Measurements from ENCODE around the gene PCYOX1L. TPM values are rescaled to one million over a fixed set of nuclear protein-coding genes. Genes with fewer than 3 reads are reported as not detected.

Gene PCYOX1L
- total RNA-seq, 1 experiment from 2014 or later = 51.6 TPM

DNA sequence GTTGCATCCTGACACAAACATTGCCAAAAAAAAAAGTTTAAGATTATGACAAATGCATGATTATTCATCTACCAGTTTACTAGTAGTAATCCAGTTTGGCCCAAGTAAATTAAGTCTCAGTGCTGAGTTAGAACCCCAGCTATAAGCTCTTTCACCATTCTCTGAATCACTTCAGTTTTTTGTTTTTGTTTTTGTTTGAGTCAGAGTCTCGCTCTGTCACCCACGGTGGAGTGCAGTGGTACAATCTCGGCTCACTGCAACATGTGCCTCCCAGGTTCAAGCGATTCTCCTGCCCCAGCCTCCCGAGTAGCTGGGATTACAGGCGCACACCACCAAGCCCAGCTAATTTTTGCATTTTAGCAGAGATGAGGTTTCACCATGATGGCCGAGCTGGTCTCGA is 1.5 kb upstream of the PCYOX1L start:
- H3K36me3 ChIP-seq (ENCODE audit: insufficient read depth, low read length) = peaks cover 35% of the 10 kb centered on the region
- peaks cover 45% of the 10 kb centered on the region for H3K79me2 ChIP-seq (ENCODE audit: low read length)
- H4K20me1 ChIP-seq (ENCODE audit: insufficient read depth, low read depth, low read length) = no peaks in the 10 kb centered on the region
- no peaks in the 10 kb centered on the region for H3K9me2 ChIP-seq (replicated peaks; ENCODE audit: insufficient read depth, low read length)
- H3K9ac ChIP-seq (ENCODE audit: low read length) = no peak overlapping the region
- no peak overlapping the region for H3K27ac ChIP-seq (ENCODE audit: low read length)
- H3K4me1 ChIP-seq (ENCODE audit: low read length) = peaks cover 16% of the 10 kb centered on the region
- H3K4me2 ChIP-seq (ENCODE audit: low read depth, low read length, poor library complexity, severe bottlenecking) = peak overlapping the region; percentile 7
- no peaks in the 10 kb centered on the region for H3K9me3 ChIP-seq (ENCODE audit: low read length)
- DNase-seq = no peak
- no peak overlapping the region for H3K4me3 ChIP-seq (ENCODE audit: low read length)
- H2AFZ ChIP-seq (ENCODE audit: low read length) = no peak overlapping the region
- no peaks in the 10 kb centered on the region for H3K27me3 ChIP-seq (ENCODE audit: low read length)

DNA sequence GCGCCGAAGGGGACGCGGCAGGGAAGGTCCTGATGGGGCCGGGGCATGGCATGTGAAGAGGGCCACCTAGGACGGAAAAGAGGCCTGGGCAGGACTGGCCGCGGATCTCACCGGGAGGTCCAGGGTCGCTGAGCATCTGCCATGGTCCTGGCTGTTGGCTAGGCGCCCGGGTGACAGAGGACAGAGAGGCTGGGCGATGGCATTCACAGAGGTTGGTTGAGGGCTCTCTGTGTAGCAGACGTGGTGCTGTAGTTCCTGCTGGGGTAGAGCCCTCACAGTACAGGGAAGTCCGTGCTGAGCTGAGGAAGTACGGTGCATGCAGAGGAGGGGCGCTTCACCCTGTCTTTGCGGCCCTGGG is 427 bp downstream of the PCYOX1L start:
- peaks cover 16% of the 10 kb centered on the region for H3K36me3 ChIP-seq (ENCODE audit: insufficient read depth, low read length)
- peak overlapping the region; percentile 83 for H3K4me2 ChIP-seq (ENCODE audit: low read depth, low read length, poor library complexity, severe bottlenecking)
- no peaks in the 10 kb centered on the region for H3K9me3 ChIP-seq (ENCODE audit: low read length)
- H3K9me2 ChIP-seq (replicated peaks; ENCODE audit: insufficient read depth, low read length) = no peaks in the 10 kb centered on the region
- H3K79me2 ChIP-seq (ENCODE audit: low read length) = peaks cover 26% of the 10 kb centered on the region
- H4K20me1 ChIP-seq (ENCODE audit: insufficient read depth, low read depth, low read length) = no peaks in the 10 kb centered on the region
- peak; percentile 83 for DNase-seq
- H3K4me1 ChIP-seq (ENCODE audit: low read length) = peaks cover 16% of the 10 kb centered on the region
- H3K9ac ChIP-seq (ENCODE audit: low read length) = peak overlapping the region; percentile 99
- H3K4me3 ChIP-seq (ENCODE audit: low read length) = peak overlapping the region; percentile 95
- H3K27ac ChIP-seq (ENCODE audit: low read length) = peak overlapping the region; percentile 76
- H2AFZ ChIP-seq (ENCODE audit: low read length) = peak overlapping the region; percentile 37; the same call in 1 of the 2 replicates
- H3K27me3 ChIP-seq (ENCODE audit: low read length) = no peaks in the 10 kb centered on the region

DNA sequence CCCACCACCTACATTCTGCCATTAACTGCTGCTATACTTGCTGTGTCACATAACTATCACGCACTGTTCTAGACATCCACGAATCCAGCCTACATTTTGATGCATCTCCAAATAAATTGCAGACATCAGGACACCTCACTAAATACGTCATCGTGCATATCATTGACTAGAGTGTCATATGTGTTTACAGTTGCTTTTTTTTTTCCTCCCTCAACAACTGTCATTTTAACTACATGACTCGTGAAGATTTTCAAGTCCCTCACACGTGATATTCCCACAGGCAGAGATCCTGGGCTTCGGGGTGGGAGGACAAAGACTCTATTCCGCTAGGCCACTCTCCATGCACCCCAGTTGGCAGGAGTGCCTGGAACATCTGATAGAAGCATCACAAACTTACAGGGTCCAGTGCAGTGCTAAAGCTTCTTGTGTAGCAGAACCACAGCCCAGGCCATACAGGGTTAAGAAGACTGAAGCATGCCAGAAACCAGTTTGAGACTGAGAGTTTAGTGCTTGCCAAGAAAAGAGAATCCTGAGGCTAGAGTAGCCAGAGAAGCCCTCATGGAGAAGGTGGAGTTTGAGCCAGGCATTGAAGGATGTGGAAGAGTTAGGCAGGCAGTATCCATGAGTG is 1.1 kb downstream of the PCYOX1L start:
- peak overlapping the region; percentile 99 for H3K9ac ChIP-seq (ENCODE audit: low read length)
- H3K27ac ChIP-seq (ENCODE audit: low read length) = no peak overlapping the region
- no peak overlapping the region for H2AFZ ChIP-seq (ENCODE audit: low read length)
- H4K20me1 ChIP-seq (ENCODE audit: insufficient read depth, low read depth, low read length) = no peaks in the 10 kb centered on the region
- peaks cover 24% of the 10 kb centered on the region for H3K79me2 ChIP-seq (ENCODE audit: low read length)
- H3K4me1 ChIP-seq (ENCODE audit: low read length) = peaks cover 16% of the 10 kb centered on the region
- H3K4me3 ChIP-seq (ENCODE audit: low read length) = peak overlapping the region; percentile 95
- peak overlapping the region; percentile 83 for H3K4me2 ChIP-seq (ENCODE audit: low read depth, low read length, poor library complexity, severe bottlenecking)
- no peaks in the 10 kb centered on the region for H3K27me3 ChIP-seq (ENCODE audit: low read length)
- no peak for DNase-seq
- no peaks in the 10 kb centered on the region for H3K9me2 ChIP-seq (replicated peaks; ENCODE audit: insufficient read depth, low read length)
- H3K9me3 ChIP-seq (ENCODE audit: low read length) = no peaks in the 10 kb centered on the region
- peaks cover 12% of the 10 kb centered on the region; the same call in 1 of the 2 replicates for H3K36me3 ChIP-seq (ENCODE audit: insufficient read depth, low read length)

DNA sequence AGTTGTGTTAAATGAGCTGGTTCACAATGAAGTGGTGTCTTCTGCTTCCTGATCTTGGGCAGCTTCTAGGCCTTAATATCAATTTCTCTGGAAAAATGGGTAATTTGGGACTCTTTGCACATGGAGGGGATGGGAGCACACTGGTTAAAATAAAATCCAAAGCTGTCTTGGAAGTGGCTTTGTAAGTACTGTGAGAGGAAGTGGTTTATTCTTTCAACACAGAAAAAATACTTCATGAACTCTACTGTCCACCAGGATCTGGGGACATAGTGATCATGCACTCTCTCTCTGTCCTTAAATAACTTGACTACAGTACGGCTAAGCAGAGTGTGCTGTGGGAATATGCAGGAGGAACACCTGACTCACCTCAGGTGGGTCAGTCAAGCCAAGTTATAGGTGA is 2.4 kb downstream of the PCYOX1L start:
- peaks cover 2% of the 10 kb centered on the region; the same call in 1 of the 2 replicates for H3K36me3 ChIP-seq (ENCODE audit: insufficient read depth, low read length)
- no peak overlapping the region for H3K27ac ChIP-seq (ENCODE audit: low read length)
- no peaks in the 10 kb centered on the region for H3K9me2 ChIP-seq (replicated peaks; ENCODE audit: insufficient read depth, low read length)
- peaks cover 24% of the 10 kb centered on the region for H3K79me2 ChIP-seq (ENCODE audit: low read length)
- H3K27me3 ChIP-seq (ENCODE audit: low read length) = no peaks in the 10 kb centered on the region
- no peak for DNase-seq
- no peak overlapping the region for H2AFZ ChIP-seq (ENCODE audit: low read length)
- H3K9ac ChIP-seq (ENCODE audit: low read length) = no peak overlapping the region
- H4K20me1 ChIP-seq (ENCODE audit: insufficient read depth, low read depth, low read length) = no peaks in the 10 kb centered on the region
- H3K4me1 ChIP-seq (ENCODE audit: low read length) = peaks cover 16% of the 10 kb centered on the region
- H3K4me3 ChIP-seq (ENCODE audit: low read length) = no peak overlapping the region
- no peak overlapping the region for H3K4me2 ChIP-seq (ENCODE audit: low read depth, low read length, poor library complexity, severe bottlenecking)
- no peaks in the 10 kb centered on the region for H3K9me3 ChIP-seq (ENCODE audit: low read length)

DNA sequence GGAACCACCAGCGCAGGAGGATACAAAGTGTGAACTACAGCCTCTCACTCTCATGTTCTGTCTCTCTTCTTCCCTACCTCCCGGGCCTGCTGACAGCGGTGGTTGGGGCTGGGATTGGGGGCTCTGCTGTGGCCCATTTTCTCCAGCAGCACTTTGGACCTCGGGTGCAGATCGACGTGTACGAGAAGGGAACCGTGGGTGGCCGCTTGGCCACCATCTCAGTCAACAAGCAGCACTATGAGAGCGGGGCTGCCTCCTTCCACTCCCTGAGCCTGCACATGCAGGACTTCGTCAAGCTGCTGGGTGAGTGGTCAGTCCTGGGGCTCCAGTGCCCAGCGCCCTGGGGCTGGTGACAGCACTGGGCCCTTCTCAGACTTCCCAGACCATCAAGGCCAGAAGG is 4.7 kb downstream of the PCYOX1L start:
- H3K4me2 ChIP-seq (ENCODE audit: low read depth, low read length, poor library complexity, severe bottlenecking) = no peak overlapping the region
- H3K27me3 ChIP-seq (ENCODE audit: low read length) = no peaks in the 10 kb centered on the region
- H3K36me3 ChIP-seq (ENCODE audit: insufficient read depth, low read length) = no peaks in the 10 kb centered on the region
- no peak overlapping the region for H3K9ac ChIP-seq (ENCODE audit: low read length)
- H3K4me3 ChIP-seq (ENCODE audit: low read length) = no peak overlapping the region
- H3K4me1 ChIP-seq (ENCODE audit: low read length) = peaks cover 15% of the 10 kb centered on the region
- no peak overlapping the region for H2AFZ ChIP-seq (ENCODE audit: low read length)
- H3K9me2 ChIP-seq (replicated peaks; ENCODE audit: insufficient read depth, low read length) = no peaks in the 10 kb centered on the region
- H3K79me2 ChIP-seq (ENCODE audit: low read length) = peaks cover 14% of the 10 kb centered on the region
- DNase-seq = no peak
- no peaks in the 10 kb centered on the region for H4K20me1 ChIP-seq (ENCODE audit: insufficient read depth, low read depth, low read length)
- H3K9me3 ChIP-seq (ENCODE audit: low read length) = no peaks in the 10 kb centered on the region
- H3K27ac ChIP-seq (ENCODE audit: low read length) = no peak overlapping the region

DNA sequence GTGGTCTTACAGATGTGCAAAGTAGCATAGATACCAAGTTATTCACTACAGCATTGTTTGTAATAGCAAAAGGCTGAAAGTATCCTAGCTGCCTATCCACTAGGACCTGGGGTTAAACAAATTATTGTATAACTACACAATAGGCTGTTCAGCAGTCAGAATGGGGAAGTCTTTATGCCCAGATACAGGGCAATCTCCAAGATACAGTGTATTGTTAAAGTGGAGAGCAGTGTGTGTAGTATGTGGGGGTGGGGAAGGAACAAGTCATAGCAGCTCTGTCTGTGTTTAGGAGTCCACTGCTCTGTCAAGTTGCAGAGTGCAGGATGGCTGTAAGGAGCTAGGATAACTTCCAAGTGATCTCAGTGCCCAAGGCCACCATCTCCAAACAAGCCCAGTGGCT is 5.5 kb downstream of the PCYOX1L start:
- Histone ChIP-seq H3K79me2 (ENCODE audit: low read length) (peaks cover 9% of the 10 kb centered on the region), H3K9me3 (ENCODE audit: low read length) (no peaks in the 10 kb centered on the region), H3K36me3 (ENCODE audit: insufficient read depth, low read length) (no peaks in the 10 kb centered on the region), H3K27me3 (ENCODE audit: low read length) (no peaks in the 10 kb centered on the region), H3K27ac (ENCODE audit: low read length) (no peak overlapping the region), H4K20me1 (ENCODE audit: insufficient read depth, low read depth, low read length) (no peaks in the 10 kb centered on the region), H3K4me2 (ENCODE audit: low read depth, low read length, poor library complexity, severe bottlenecking) (no peak overlapping the region), H3K4me3 (ENCODE audit: low read length) (no peak overlapping the region), H3K9ac (ENCODE audit: low read length) (no peak overlapping the region), H3K9me2 (replicated peaks; ENCODE audit: insufficient read depth, low read length) (no peaks in the 10 kb centered on the region), H2AFZ (ENCODE audit: low read length) (no peak overlapping the region), H3K4me1 (ENCODE audit: low read length) (peaks cover 18% of the 10 kb centered on the region)
- DNase-seq = no peak

DNA sequence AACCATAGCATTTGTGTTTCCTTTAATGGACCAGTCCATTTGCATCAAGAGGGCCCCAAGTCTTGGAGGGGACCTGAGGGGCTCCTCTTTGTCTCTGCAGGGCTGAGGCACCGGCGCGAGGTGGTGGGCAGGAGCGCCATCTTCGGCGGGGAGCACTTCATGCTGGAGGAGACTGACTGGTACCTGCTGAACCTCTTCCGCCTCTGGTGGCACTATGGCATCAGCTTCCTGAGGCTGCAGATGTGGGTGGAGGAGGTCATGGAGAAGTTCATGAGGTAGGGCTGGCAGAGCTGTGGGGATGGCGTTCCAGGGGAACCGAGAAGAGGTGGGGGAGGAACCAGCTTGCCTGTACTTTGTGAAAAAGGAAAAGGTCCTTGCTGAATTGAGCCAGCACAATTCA is 6.1 kb downstream of the PCYOX1L start:
- H3K27ac ChIP-seq (ENCODE audit: low read length) = no peak overlapping the region
- no peaks in the 10 kb centered on the region for H3K36me3 ChIP-seq (ENCODE audit: insufficient read depth, low read length)
- no peaks in the 10 kb centered on the region for H3K9me3 ChIP-seq (ENCODE audit: low read length)
- H3K79me2 ChIP-seq (ENCODE audit: low read length) = peaks cover 4% of the 10 kb centered on the region; the same call in 1 of the 2 replicates
- H3K27me3 ChIP-seq (ENCODE audit: low read length) = no peaks in the 10 kb centered on the region
- H3K9me2 ChIP-seq (replicated peaks; ENCODE audit: insufficient read depth, low read length) = no peaks in the 10 kb centered on the region
- DNase-seq = no peak
- H3K4me3 ChIP-seq (ENCODE audit: low read length) = no peak overlapping the region
- H2AFZ ChIP-seq (ENCODE audit: low read length) = no peak overlapping the region
- peaks cover 14% of the 10 kb centered on the region for H3K4me1 ChIP-seq (ENCODE audit: low read length)
- no peak overlapping the region for H3K4me2 ChIP-seq (ENCODE audit: low read depth, low read length, poor library complexity, severe bottlenecking)
- no peak overlapping the region for H3K9ac ChIP-seq (ENCODE audit: low read length)
- 0 out of 2 replicates have a peak, but pooled peaks cover under 1% of the 10 kb centered on the region for H4K20me1 ChIP-seq (ENCODE audit: insufficient read depth, low read depth, low read length)

DNA sequence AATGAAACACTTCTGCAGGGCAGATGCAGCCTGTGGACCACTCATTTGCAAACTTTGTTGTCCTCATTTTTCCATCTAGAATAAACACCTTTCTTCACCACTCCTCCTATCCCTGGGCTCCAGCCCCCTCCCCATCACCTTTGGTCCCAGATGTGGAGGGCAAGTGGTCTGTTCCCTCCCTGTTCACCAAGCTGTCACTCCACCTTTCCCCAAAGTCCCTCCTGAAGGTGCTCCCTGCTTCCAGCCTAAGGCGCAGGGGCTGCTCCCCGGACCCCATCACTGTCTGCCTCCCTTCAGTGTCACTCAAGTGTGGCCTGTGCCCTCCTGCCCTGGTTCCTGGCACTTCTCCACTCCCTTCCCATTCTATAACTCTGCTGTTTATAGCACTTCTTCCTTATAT is 6.9 kb downstream of the PCYOX1L start:
- no peak overlapping the region for H3K4me2 ChIP-seq (ENCODE audit: low read depth, low read length, poor library complexity, severe bottlenecking)
- H3K79me2 ChIP-seq (ENCODE audit: low read length) = no peaks in the 10 kb centered on the region
- no peak overlapping the region for H3K27ac ChIP-seq (ENCODE audit: low read length)
- H3K9me2 ChIP-seq (replicated peaks; ENCODE audit: insufficient read depth, low read length) = no peaks in the 10 kb centered on the region
- H3K4me3 ChIP-seq (ENCODE audit: low read length) = no peak overlapping the region
- no peaks in the 10 kb centered on the region for H3K36me3 ChIP-seq (ENCODE audit: insufficient read depth, low read length)
- H3K9me3 ChIP-seq (ENCODE audit: low read length) = no peaks in the 10 kb centered on the region
- 0 out of 2 replicates have a peak, but pooled peaks cover 2% of the 10 kb centered on the region for H4K20me1 ChIP-seq (ENCODE audit: insufficient read depth, low read depth, low read length)
- no peak overlapping the region for H3K9ac ChIP-seq (ENCODE audit: low read length)
- H3K27me3 ChIP-seq (ENCODE audit: low read length) = no peaks in the 10 kb centered on the region
- no peak overlapping the region for H2AFZ ChIP-seq (ENCODE audit: low read length)
- H3K4me1 ChIP-seq (ENCODE audit: low read length) = peaks cover 9% of the 10 kb centered on the region
- no peak for DNase-seq
